Keratinocyte (primary cell): ENCODE measurements around the gene ARID1B. TPM values are rescaled to one million over a fixed set of nuclear protein-coding genes. Genes with fewer than 3 reads are reported as not detected.

Experiments used
- DNase-seq: peaks from one replicate; pipeline ENCODE4 v3.0.0-alpha.2; 2011; ENCODE audit warnings: low read depth, missing footprints, low spot score
- FAIRE-seq: peaks from 2 replicates; lab custom pipeline; 2011; peaks lifted over from hg19 to GRCh38; lab: Jason Lieb, UNC
- H2AFZ ChIP-seq: 2 replicates; pipeline ENCODE4 v1.6.0; 2012; ENCODE audit warnings: low read length, control low read depth, inconsistent platforms; ENCODE audit not compliant: control insufficient read depth
- H3K27ac ChIP-seq: 2 replicates; pipeline ENCODE4 v1.5.1; 2011; ENCODE audit warnings: low read length; ENCODE audit not compliant: control insufficient read depth, insufficient read depth
- H3K27me3 ChIP-seq: 3 replicates; pipeline ENCODE4 v1.6.0; 2011; ENCODE audit warnings: low read length; ENCODE audit not compliant: control insufficient read depth, insufficient read depth; ENCODE audit errors: extremely low read depth
- H3K36me3 ChIP-seq, 2 experiments: 2 replicates in 1 of 2; 3 replicates in 1 of 2; pipeline ENCODE4 v1.5.1; 2011; ENCODE audit warnings: low read length in 2 of 2, mild to moderate bottlenecking in 1 of 2; ENCODE audit not compliant: control insufficient read depth in 2 of 2, insufficient read depth in 2 of 2; ENCODE audit errors: extremely low read depth in 1 of 2
- H3K4me1 ChIP-seq: 3 replicates; pipeline ENCODE4 v1.5.1; 2011; ENCODE audit warnings: low read length; ENCODE audit not compliant: control insufficient read depth, insufficient read depth; ENCODE audit errors: extremely low read depth
- H3K4me2 ChIP-seq: 3 replicates; pipeline ENCODE4 v1.6.0; 2011; ENCODE audit warnings: low read depth, low read length; ENCODE audit not compliant: control insufficient read depth, insufficient read depth; ENCODE audit errors: extremely low read depth
- H3K4me3 ChIP-seq, 3 experiments: fragments of 200-600 bp in 1 of 3; sonication (generic) in 1 of 3; 2 replicates in 2 of 3; 3 replicates in 1 of 3; pipeline ENCODE4 v1.5.1; 2011 to 2016; ENCODE audit warnings: low read length in 3 of 3, mild to moderate bottlenecking in 3 of 3, control low read depth in 2 of 3, inconsistent platforms in 1 of 3, low read depth in 1 of 3, mixed read lengths in 1 of 3, mixed run types in 1 of 3, moderate library complexity in 1 of 3; ENCODE audit not compliant: control insufficient read depth in 2 of 3, insufficient read depth in 2 of 3; ENCODE audit errors: extremely low read depth in 1 of 3
- H3K79me2 ChIP-seq: 2 replicates; pipeline ENCODE4 v1.6.0; 2012; ENCODE audit warnings: low read length; ENCODE audit not compliant: control insufficient read depth, insufficient read depth
- H3K9ac ChIP-seq: 3 replicates; pipeline ENCODE4 v1.6.0; 2011; ENCODE audit warnings: low read length; ENCODE audit not compliant: control insufficient read depth, insufficient read depth; ENCODE audit errors: extremely low read depth
- H3K9me1 ChIP-seq: 3 replicates; pipeline ENCODE4 v1.6.0; 2011; ENCODE audit warnings: low read length; ENCODE audit not compliant: control insufficient read depth, insufficient read depth; ENCODE audit errors: extremely low read depth
- H3K9me3 ChIP-seq: 2 replicates; pipeline ENCODE4 v1.5.1; 2012; ENCODE audit warnings: low read depth, low read length; ENCODE audit not compliant: control insufficient read depth
- H4K20me1 ChIP-seq: 3 replicates; pipeline ENCODE4 v1.6.0; 2011; ENCODE audit warnings: low read length; ENCODE audit not compliant: control insufficient read depth, insufficient read depth; ENCODE audit errors: extremely low read depth
- EZH2 ChIP-seq: IDR thresholded peaks from one replicate; pipeline ENCODE4 v1.6.1; 2012; ENCODE audit warnings: inconsistent platforms, mild to moderate bottlenecking, low read length, moderate library complexity
- dilution Hi-C: fragments of 300-500 bp; cut with MboI; formaldehyde crosslinking; loops from one replicate; pipeline ENCODE4 v1.7.0; 2020; ENCODE audit warnings: low sequenced_read_pairs; ENCODE audit not compliant: extremely low pct_ligation_motif_present
- polyA plus RNA-seq, 5 experiments: library from polyadenylated mRNA; depleted of rRNA in 3 of 5; stranded (reverse) in 3 of 5; stranded (forward) in 1 of 5; unstranded in 1 of 5; fragments of >200 nt; gene quantifications; 1 replicate in 1 of 5; 2 replicates in 3 of 5; 3 replicates in 1 of 5; pipeline versions ENCODE4 v1.2.1 to v1.2.3, GENCODE V29; 2011 to 2012; ENCODE audit warnings: missing spikeins in 2 of 5, low read depth in 1 of 5, low replicate concordance in 1 of 5
- TF ChIP-seq, protein P1 (sequence below), 3 experiments: IDR thresholded peaks in 1 of 3; conservative IDR thresholded peaks in 1 of 3; optimal IDR thresholded peaks in 1 of 3; 2 replicates in 2 of 3; 3 replicates in 1 of 3; pipeline versions ENCODE3 to v1.5.1; 2011; ENCODE audit warnings: low read length in 3 of 3, mild to moderate bottlenecking in 3 of 3, moderate library complexity in 2 of 3, control low read depth in 1 of 3, inconsistent platforms in 1 of 3; ENCODE audit not compliant: insufficient read depth in 2 of 3; ENCODE audit errors: extremely low read depth in 1 of 3

The ARID1B gene
- polyA plus RNA-seq, 1 donor (not counting 4 experiments of a cell fraction or from before 2014, with no cell fraction given), result 14.9 TPM

GRCh38 chr6:156848533-156848932 is 71.4 kb downstream of the ARID1B start:
- Histone ChIP-seq H3K4me1 (peaks cover 7% of the 10 kb centered on the region), H3K9me1 (no peaks in the 10 kb centered on the region), H2AFZ (no peak overlapping the region), H3K36me3 (no peaks in the 10 kb centered on the region), H3K27me3 (no peaks in the 10 kb centered on the region), H3K4me3 (no peak overlapping the region), H3K9ac (no peak overlapping the region), H3K9me3 (no peaks in the 10 kb centered on the region), H4K20me1 (peaks cover 3% of the 10 kb centered on the region), H3K27ac (no peak overlapping the region), H3K4me2 (no peak overlapping the region), H3K79me2 (peaks cover 76% of the 10 kb centered on the region)
- dilution Hi-C loops, result no loop called here
- no peak for FAIRE-seq
- DNase-seq, result no peak
- TF ChIP-seq, protein P1, sequence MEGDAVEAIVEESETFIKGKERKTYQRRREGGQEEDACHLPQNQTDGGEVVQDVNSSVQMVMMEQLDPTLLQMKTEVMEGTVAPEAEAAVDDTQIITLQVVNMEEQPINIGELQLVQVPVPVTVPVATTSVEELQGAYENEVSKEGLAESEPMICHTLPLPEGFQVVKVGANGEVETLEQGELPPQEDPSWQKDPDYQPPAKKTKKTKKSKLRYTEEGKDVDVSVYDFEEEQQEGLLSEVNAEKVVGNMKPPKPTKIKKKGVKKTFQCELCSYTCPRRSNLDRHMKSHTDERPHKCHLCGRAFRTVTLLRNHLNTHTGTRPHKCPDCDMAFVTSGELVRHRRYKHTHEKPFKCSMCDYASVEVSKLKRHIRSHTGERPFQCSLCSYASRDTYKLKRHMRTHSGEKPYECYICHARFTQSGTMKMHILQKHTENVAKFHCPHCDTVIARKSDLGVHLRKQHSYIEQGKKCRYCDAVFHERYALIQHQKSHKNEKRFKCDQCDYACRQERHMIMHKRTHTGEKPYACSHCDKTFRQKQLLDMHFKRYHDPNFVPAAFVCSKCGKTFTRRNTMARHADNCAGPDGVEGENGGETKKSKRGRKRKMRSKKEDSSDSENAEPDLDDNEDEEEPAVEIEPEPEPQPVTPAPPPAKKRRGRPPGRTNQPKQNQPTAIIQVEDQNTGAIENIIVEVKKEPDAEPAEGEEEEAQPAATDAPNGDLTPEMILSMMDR (optimal IDR thresholded peaks at IDR 0.05 in 1 of 3, IDR thresholded peaks at IDR 0.05 in 1 of 3, conservative IDR thresholded peaks at IDR 0.05 in 1 of 3; ENCODE audit: extremely low read depth in 1 of 3, insufficient read depth in 2 of 3, low read length in 3 of 3), result no peak
- TF ChIP-seq EZH2, result no peak

GRCh38 chr6:156849806-156850205 is 72.6 kb downstream of the ARID1B start:
- H3K9me1 ChIP-seq, result no peaks in the 10 kb centered on the region
- no peaks in the 10 kb centered on the region for H3K27me3 ChIP-seq
- H3K79me2 ChIP-seq, result peaks cover 77% of the 10 kb centered on the region
- no peak overlapping the region for H3K4me3 ChIP-seq
- no peak for FAIRE-seq
- peaks cover 3% of the 10 kb centered on the region for H4K20me1 ChIP-seq
- no peaks in the 10 kb centered on the region for H3K36me3 ChIP-seq
- peaks cover 6% of the 10 kb centered on the region for H3K4me1 ChIP-seq
- no peaks in the 10 kb centered on the region for H3K9me3 ChIP-seq
- DNase-seq, result no peak
- H2AFZ ChIP-seq, result no peak overlapping the region
- no peak for TF ChIP-seq EZH2
- TF ChIP-seq, protein P1 (optimal IDR thresholded peaks at IDR 0.05 in 1 of 3, IDR thresholded peaks at IDR 0.05 in 1 of 3, conservative IDR thresholded peaks at IDR 0.05 in 1 of 3; ENCODE audit: extremely low read depth in 1 of 3, insufficient read depth in 2 of 3, low read length in 3 of 3), result no peak
- dilution Hi-C loops, result no loop called here
- no peak overlapping the region for H3K9ac ChIP-seq
- no peak overlapping the region for H3K27ac ChIP-seq
- H3K4me2 ChIP-seq, result no peak overlapping the region
